ENCODE data around the gene MST1. TPM values are rescaled to one million over a fixed set of nuclear protein-coding genes. Genes with fewer than 3 reads are reported as not detected.

Gene MST1
- total and polyA plus RNA-seq, 2 donors, result 7.0 to 90.3 TPM

- no peak for DNase-seq (ENCODE audit: low read depth in 6 of 9, low spot score in 9 of 9)
- Histone ChIP-seq H3K4me1 (ENCODE audit: control insufficient read depth in 2 of 2, insufficient read depth in 2 of 2, low read length in 2 of 2) (no peaks in the 10 kb centered on the region), H3K27ac (ENCODE audit: low read depth in 1 of 2, low read length in 1 of 2) (no peak overlapping the region), H3K9me3 (ENCODE audit: control insufficient read depth in 2 of 2, insufficient read depth in 1 of 2, low read length in 1 of 2) (no peaks in the 10 kb centered on the region), H3K36me3 (ENCODE audit: control insufficient read depth in 2 of 2, insufficient read depth in 2 of 2, low read length in 1 of 2) (no peaks in the 10 kb centered on the region), H3K4me3 (ENCODE audit: low read length in 2 of 2) (no peak overlapping the region), H3K27me3 (ENCODE audit: control insufficient read depth in 2 of 2, insufficient read depth in 1 of 2, low read length in 1 of 2) (no peaks in the 10 kb centered on the region)
- 97% methylated on average over 14 of the region's 14 CpGs for WGBS
These were observed 47.2 kb downstream of the MST1 start for GRCh38 chr3:49641921-49642707.

- H3K27ac ChIP-seq (ENCODE audit: low read depth in 1 of 2, low read length in 1 of 2), result no peak overlapping the region
- H3K9me3 ChIP-seq (ENCODE audit: control insufficient read depth in 2 of 2, insufficient read depth in 1 of 2, low read length in 1 of 2), result no peaks in the 10 kb centered on the region
- DNase-seq (ENCODE audit: low read depth in 6 of 9, low spot score in 9 of 9), result no peak
- H3K4me3 ChIP-seq (ENCODE audit: low read length in 2 of 2), result no peak overlapping the region
- no peaks in the 10 kb centered on the region for H3K4me1 ChIP-seq (ENCODE audit: control insufficient read depth in 2 of 2, insufficient read depth in 2 of 2, low read length in 2 of 2)
- WGBS, result 89% methylated on average over 7 of the region's 7 CpGs
- H3K36me3 ChIP-seq (ENCODE audit: control insufficient read depth in 2 of 2, insufficient read depth in 2 of 2, low read length in 1 of 2), result no peaks in the 10 kb centered on the region
- H3K27me3 ChIP-seq (ENCODE audit: control insufficient read depth in 2 of 2, insufficient read depth in 1 of 2, low read length in 1 of 2), result no peaks in the 10 kb centered on the region
These were observed 48.0 kb downstream of the MST1 start for GRCh38 chr3:49641292-49641691.

- DNase-seq (ENCODE audit: low read depth in 6 of 9, low spot score in 9 of 9), result no peak
- no peaks in the 10 kb centered on the region for H3K4me1 ChIP-seq (ENCODE audit: control insufficient read depth in 2 of 2, insufficient read depth in 2 of 2, low read length in 2 of 2)
- H3K36me3 ChIP-seq (ENCODE audit: control insufficient read depth in 2 of 2, insufficient read depth in 2 of 2, low read length in 1 of 2), result no peaks in the 10 kb centered on the region
- H3K9me3 ChIP-seq (ENCODE audit: control insufficient read depth in 2 of 2, insufficient read depth in 1 of 2, low read length in 1 of 2), result no peaks in the 10 kb centered on the region
- no peak overlapping the region for H3K27ac ChIP-seq (ENCODE audit: low read depth in 1 of 2, low read length in 1 of 2)
- no peaks in the 10 kb centered on the region for H3K27me3 ChIP-seq (ENCODE audit: control insufficient read depth in 2 of 2, insufficient read depth in 1 of 2, low read length in 1 of 2)
- WGBS, result 93% methylated on average over 2 of the region's 2 CpGs
- H3K4me3 ChIP-seq (ENCODE audit: low read length in 2 of 2), result no peak overlapping the region
These were observed 49.7 kb downstream of the MST1 start for GRCh38 chr3:49639551-49639950.

GRCh38 chr3:49638445-49638844 is 50.8 kb downstream of the MST1 start:
- no peak overlapping the region for H3K27ac ChIP-seq (ENCODE audit: low read depth in 1 of 2, low read length in 1 of 2)
- H3K36me3 ChIP-seq (ENCODE audit: control insufficient read depth in 2 of 2, insufficient read depth in 2 of 2, low read length in 1 of 2), result no peaks in the 10 kb centered on the region
- no peak overlapping the region for H3K4me3 ChIP-seq (ENCODE audit: low read length in 2 of 2)
- no peaks in the 10 kb centered on the region for H3K27me3 ChIP-seq (ENCODE audit: control insufficient read depth in 2 of 2, insufficient read depth in 1 of 2, low read length in 1 of 2)
- no peak for DNase-seq (ENCODE audit: low read depth in 6 of 9, low spot score in 9 of 9)
- no peaks in the 10 kb centered on the region for H3K4me1 ChIP-seq (ENCODE audit: control insufficient read depth in 2 of 2, insufficient read depth in 2 of 2, low read length in 2 of 2)
- H3K9me3 ChIP-seq (ENCODE audit: control insufficient read depth in 2 of 2, insufficient read depth in 1 of 2, low read length in 1 of 2), result no peaks in the 10 kb centered on the region
- 78% methylated on average over 8 of the region's 8 CpGs for WGBS

GRCh38 chr3:49636883-49637609 is 52.2 kb downstream of the MST1 start:
- WGBS, result 65% methylated on average over 7 of the region's 7 CpGs
- no peak for DNase-seq (ENCODE audit: low read depth in 6 of 9, low spot score in 9 of 9)
- H3K27me3 ChIP-seq (ENCODE audit: control insufficient read depth in 2 of 2, insufficient read depth in 1 of 2, low read length in 1 of 2), result no peaks in the 10 kb centered on the region
- no peak overlapping the region for H3K27ac ChIP-seq (ENCODE audit: low read depth in 1 of 2, low read length in 1 of 2)
- no peaks in the 10 kb centered on the region for H3K4me1 ChIP-seq (ENCODE audit: control insufficient read depth in 2 of 2, insufficient read depth in 2 of 2, low read length in 2 of 2)
- no peaks in the 10 kb centered on the region for H3K36me3 ChIP-seq (ENCODE audit: control insufficient read depth in 2 of 2, insufficient read depth in 2 of 2, low read length in 1 of 2)
- H3K9me3 ChIP-seq (ENCODE audit: control insufficient read depth in 2 of 2, insufficient read depth in 1 of 2, low read length in 1 of 2), result no peaks in the 10 kb centered on the region
- no peak overlapping the region for H3K4me3 ChIP-seq (ENCODE audit: low read length in 2 of 2)

GRCh38 chr3:49634736-49635135 is 54.5 kb downstream of the MST1 start:
- H3K27me3 ChIP-seq (ENCODE audit: control insufficient read depth in 2 of 2, insufficient read depth in 1 of 2, low read length in 1 of 2), result no peaks in the 10 kb centered on the region
- no peak overlapping the region for H3K27ac ChIP-seq (ENCODE audit: low read depth in 1 of 2, low read length in 1 of 2)
- no peaks in the 10 kb centered on the region for H3K36me3 ChIP-seq (ENCODE audit: control insufficient read depth in 2 of 2, insufficient read depth in 2 of 2, low read length in 1 of 2)
- H3K9me3 ChIP-seq (ENCODE audit: control insufficient read depth in 2 of 2, insufficient read depth in 1 of 2, low read length in 1 of 2), result peaks cover 2 to 3% of the 10 kb centered on the region in 2 donors
- H3K4me1 ChIP-seq (ENCODE audit: control insufficient read depth in 2 of 2, insufficient read depth in 2 of 2, low read length in 2 of 2), result no peaks in the 10 kb centered on the region
- H3K4me3 ChIP-seq (ENCODE audit: low read length in 2 of 2), result no peak overlapping the region
- WGBS, result 93% methylated on average over 3 of the region's 3 CpGs
- DNase-seq (ENCODE audit: low read depth in 6 of 9, low spot score in 9 of 9), result no peak

Other genes with a start within 250 kb of the MST1 start
- gene DAG1, start 219.2 kb downstream of the MST1 start, total RNA-seq, result 8.5 TPM
- 11.5 TPM for gene DAG1, start 219.2 kb downstream of the MST1 start, polyA plus RNA-seq
- gene BSN, start 135.0 kb downstream of the MST1 start, total RNA-seq, result 0.09 TPM
- gene BSN, start 135.0 kb downstream of the MST1 start, polyA plus RNA-seq, result 0.09 TPM
- gene APEH, start 15.1 kb downstream of the MST1 start, total RNA-seq, result 90.5 TPM
- 45.8 TPM for gene APEH, start 15.1 kb downstream of the MST1 start, polyA plus RNA-seq
- gene RNF123, start 83 bp upstream of the MST1 start, total RNA-seq, result 12.3 TPM
- 23.7 TPM for gene RNF123, start 83 bp upstream of the MST1 start, polyA plus RNA-seq
- 0.19 TPM for gene AMIGO3, start 30.2 kb upstream of the MST1 start, total RNA-seq
- 2.0 TPM for gene AMIGO3, start 30.2 kb upstream of the MST1 start, polyA plus RNA-seq
- gene GMPPB, start 34.5 kb upstream of the MST1 start, total RNA-seq, result 17.0 TPM
- 13.2 TPM for gene GMPPB, start 34.5 kb upstream of the MST1 start, polyA plus RNA-seq
- gene IP6K1, start 97.1 kb upstream of the MST1 start, total RNA-seq, result 12.2 TPM
- gene IP6K1, start 97.1 kb upstream of the MST1 start, polyA plus RNA-seq, result 17.2 TPM
- not detected for gene CDHR4, start 110.4 kb upstream of the MST1 start, total RNA-seq
- gene CDHR4, start 110.4 kb upstream of the MST1 start, polyA plus RNA-seq, result 0.18 TPM
- 4.2 TPM for gene INKA1, start 113.8 kb upstream of the MST1 start, total RNA-seq
- 5.2 TPM for gene INKA1, start 113.8 kb upstream of the MST1 start, polyA plus RNA-seq
- 56.8 TPM for gene UBA7, start 124.5 kb upstream of the MST1 start, total RNA-seq
- 85.7 TPM for gene UBA7, start 124.5 kb upstream of the MST1 start, polyA plus RNA-seq
- 8.2 TPM for gene TRAIP, start 167.1 kb upstream of the MST1 start, total RNA-seq
- 2.4 TPM for gene TRAIP, start 167.1 kb upstream of the MST1 start, polyA plus RNA-seq
- 0.14 TPM for gene CAMKV, start 180.4 kb upstream of the MST1 start, total RNA-seq
- gene CAMKV, start 180.4 kb upstream of the MST1 start, polyA plus RNA-seq, result 0.23 TPM
- 8.9 TPM for gene MST1R, start 214.4 kb upstream of the MST1 start, total RNA-seq
- gene MST1R, start 214.4 kb upstream of the MST1 start, polyA plus RNA-seq, result 25.3 TPM
- gene MON1A, start 240.3 kb upstream of the MST1 start, total RNA-seq, result 5.9 TPM
- gene MON1A, start 240.3 kb upstream of the MST1 start, polyA plus RNA-seq, result 6.9 TPM